Subcutaneous adipose tissue (tissue), 4 donors: ENCODE measurements around the gene HES2. TPM values are rescaled to one million over a fixed set of nuclear protein-coding genes. Genes with fewer than 3 reads are reported as not detected.

Source experiments
- CTCF ChIP-seq: fragments of 450-650 bp; IDR thresholded peaks from one replicate; pipeline ENCODE4 v1.5.1; 2016; ENCODE audit warnings: low read depth, mild to moderate bottlenecking, control low read depth, antibody characterized with exemption, moderate library complexity
- small RNA-seq: library from RNA; depleted of rRNA; stranded (forward); fragments of <200 nt; gene quantifications from one replicate; pipeline ENCODE3, GENCODE V24; 2016
- total RNA-seq, 4 donors: library from RNA; depleted of rRNA; stranded (reverse); fragments of >200 nt; gene quantifications; one replicate each; pipeline ENCODE4 v1.1.0, GENCODE V29; 2016

The HES2 gene
- total RNA-seq, 4 donors from 2014 or later, result under 0.01 to 0.19 (median 0.17) TPM; not detected in 1

GRCh38 chr1:6378096-6378746 lies 41.5 kb downstream of the HES2 start:
- TF ChIP-seq CTCF, result no peak

GRCh38 chr1:6373961-6374720 lies 45.6 kb downstream of the HES2 start:
- TF ChIP-seq CTCF, result no peak

- no peak for TF ChIP-seq CTCF
Measured at GRCh38 chr1:6370006-6370405, 49.7 kb downstream of the HES2 start.

GRCh38 chr1:6367381-6368012 lies 52.2 kb downstream of the HES2 start:
- TF ChIP-seq CTCF, result no peak

- TF ChIP-seq CTCF, result no peak
Measured at GRCh38 chr1:6365047-6365446, 54.7 kb downstream of the HES2 start.

Small RNA genes lying within 50 kb of the gene (small RNA-seq; reads per million reads assigned to genes)
- not detected for gene MIR4252

Other genes starting within 250 kb of the HES2 start
- gene CHD5, start 239.6 kb downstream of the HES2 start, total RNA-seq, result under 1 TPM in 3 of 4 donors, not detected in 1; 0.19 to 0.49 (median 0.22) TPM
- gene RPL22, start 220.3 kb downstream of the HES2 start, total RNA-seq, result 100 to 1,000 TPM; 149 to 243 (median 178) TPM
- gene RNF207, start 213.8 kb downstream of the HES2 start, total RNA-seq, result 1 to 10 TPM; 3.6 to 8.4 (median 5.9) TPM
- gene ICMT, start 184.0 kb downstream of the HES2 start, total RNA-seq, result 10 to 100 TPM; 48.1 to 72.7 (median 59.5) TPM
- gene HES3, start 175.7 kb downstream of the HES2 start, total RNA-seq, result not detected
- gene GPR153, start 158.8 kb downstream of the HES2 start, total RNA-seq, result 10 to 100 TPM in 3 of 4 donors, 1 to 10 TPM in 1; 8.2 to 37.9 (median 16.0) TPM
- gene ACOT7, start 26.2 kb downstream of the HES2 start, total RNA-seq, result 10 to 100 TPM in 2 of 4 donors, 1 to 10 TPM in 2; 7.5 to 14.3 (median 9.8) TPM
- 1 to 10 TPM in 1 of 4 donors, under 1 TPM in 1, not detected in 2; 0.22 to 1.4 TPM for gene ESPN, start 4.9 kb upstream of the HES2 start, total RNA-seq
- gene TNFRSF25, start 46.3 kb upstream of the HES2 start, total RNA-seq, result 10 to 100 TPM in 1 of 4 donors, 1 to 10 TPM in 3; 2.1 to 11.5 (median 5.7) TPM
- gene PLEKHG5, start 71.7 kb upstream of the HES2 start, total RNA-seq, result 10 to 100 TPM in 1 of 4 donors, 1 to 10 TPM in 3; 2.4 to 15.4 (median 3.6) TPM
- gene NOL9, start 134.6 kb upstream of the HES2 start, total RNA-seq, result 10 to 100 TPM; 14.3 to 24.3 (median 15.3) TPM
- gene TAS1R1, start 135.4 kb upstream of the HES2 start, total RNA-seq, result not detected
- 10 to 100 TPM in 3 of 4 donors, 1 to 10 TPM in 1; 7.5 to 31.1 (median 20.0) TPM for gene ZBTB48, start 160.1 kb upstream of the HES2 start, total RNA-seq
- gene KLHL21, start 182.9 kb upstream of the HES2 start, total RNA-seq, result 100 to 1,000 TPM in 1 of 4 donors, 10 to 100 TPM in 3; 21.2 to 123 (median 47.2) TPM
- 10 to 100 TPM in 3 of 4 donors, 1 to 10 TPM in 1; 9.0 to 19.6 (median 17.1) TPM for gene PHF13, start 193.8 kb upstream of the HES2 start, total RNA-seq
- gene THAP3, start 204.9 kb upstream of the HES2 start, total RNA-seq, result 10 to 100 TPM; 21.1 to 51.7 (median 33.7) TPM